ENCODE data around the gene HRK. TPM values are rescaled to one million over a fixed set of nuclear protein-coding genes. Genes with fewer than 3 reads are reported as not detected.

Gene HRK
- total RNA-seq, 1 donor from 2014 or later: 4.4 TPM

DNA sequence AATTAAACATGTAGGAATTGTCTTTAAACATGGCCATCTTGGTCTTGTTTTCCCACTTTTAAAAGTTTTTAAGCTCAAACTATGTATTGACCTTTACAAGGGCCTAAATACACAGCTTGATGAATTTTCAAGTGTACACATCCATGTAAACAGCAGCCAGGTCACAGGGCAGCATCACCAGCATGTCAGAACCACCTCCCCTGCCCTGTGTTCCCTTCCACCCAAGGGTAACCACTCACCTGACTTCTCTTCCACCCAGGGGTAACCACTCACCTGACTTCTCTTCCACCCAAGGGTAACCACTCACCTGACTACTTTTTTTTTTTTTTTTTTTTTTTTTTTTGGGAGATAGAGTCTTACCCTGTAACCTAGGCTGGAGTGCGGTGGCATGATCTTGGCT lies 34.1 kb upstream of the HRK start:
- H3K27me3 Mint-ChIP-seq (ENCODE audit: low read depth): no peaks in the 10 kb centered on the region
- peaks cover 21% of the 10 kb centered on the region for H3K36me3 Mint-ChIP-seq
- H3K9me3 Mint-ChIP-seq: peaks cover 2% of the 10 kb centered on the region
- no peak overlapping the region for H3K4me3 Mint-ChIP-seq
- TF ChIP-seq, protein P1, sequence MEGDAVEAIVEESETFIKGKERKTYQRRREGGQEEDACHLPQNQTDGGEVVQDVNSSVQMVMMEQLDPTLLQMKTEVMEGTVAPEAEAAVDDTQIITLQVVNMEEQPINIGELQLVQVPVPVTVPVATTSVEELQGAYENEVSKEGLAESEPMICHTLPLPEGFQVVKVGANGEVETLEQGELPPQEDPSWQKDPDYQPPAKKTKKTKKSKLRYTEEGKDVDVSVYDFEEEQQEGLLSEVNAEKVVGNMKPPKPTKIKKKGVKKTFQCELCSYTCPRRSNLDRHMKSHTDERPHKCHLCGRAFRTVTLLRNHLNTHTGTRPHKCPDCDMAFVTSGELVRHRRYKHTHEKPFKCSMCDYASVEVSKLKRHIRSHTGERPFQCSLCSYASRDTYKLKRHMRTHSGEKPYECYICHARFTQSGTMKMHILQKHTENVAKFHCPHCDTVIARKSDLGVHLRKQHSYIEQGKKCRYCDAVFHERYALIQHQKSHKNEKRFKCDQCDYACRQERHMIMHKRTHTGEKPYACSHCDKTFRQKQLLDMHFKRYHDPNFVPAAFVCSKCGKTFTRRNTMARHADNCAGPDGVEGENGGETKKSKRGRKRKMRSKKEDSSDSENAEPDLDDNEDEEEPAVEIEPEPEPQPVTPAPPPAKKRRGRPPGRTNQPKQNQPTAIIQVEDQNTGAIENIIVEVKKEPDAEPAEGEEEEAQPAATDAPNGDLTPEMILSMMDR (IDR thresholded peaks at IDR 0.05; ENCODE audit: unreplicated experiment): no peak
- no peak for DNase-seq (ENCODE audit: low spot score in 2 of 2, unreplicated experiment in 2 of 2)
- H3K4me1 Mint-ChIP-seq: peaks cover 29% of the 10 kb centered on the region
- H3K27ac Mint-ChIP-seq: no peak overlapping the region

DNA sequence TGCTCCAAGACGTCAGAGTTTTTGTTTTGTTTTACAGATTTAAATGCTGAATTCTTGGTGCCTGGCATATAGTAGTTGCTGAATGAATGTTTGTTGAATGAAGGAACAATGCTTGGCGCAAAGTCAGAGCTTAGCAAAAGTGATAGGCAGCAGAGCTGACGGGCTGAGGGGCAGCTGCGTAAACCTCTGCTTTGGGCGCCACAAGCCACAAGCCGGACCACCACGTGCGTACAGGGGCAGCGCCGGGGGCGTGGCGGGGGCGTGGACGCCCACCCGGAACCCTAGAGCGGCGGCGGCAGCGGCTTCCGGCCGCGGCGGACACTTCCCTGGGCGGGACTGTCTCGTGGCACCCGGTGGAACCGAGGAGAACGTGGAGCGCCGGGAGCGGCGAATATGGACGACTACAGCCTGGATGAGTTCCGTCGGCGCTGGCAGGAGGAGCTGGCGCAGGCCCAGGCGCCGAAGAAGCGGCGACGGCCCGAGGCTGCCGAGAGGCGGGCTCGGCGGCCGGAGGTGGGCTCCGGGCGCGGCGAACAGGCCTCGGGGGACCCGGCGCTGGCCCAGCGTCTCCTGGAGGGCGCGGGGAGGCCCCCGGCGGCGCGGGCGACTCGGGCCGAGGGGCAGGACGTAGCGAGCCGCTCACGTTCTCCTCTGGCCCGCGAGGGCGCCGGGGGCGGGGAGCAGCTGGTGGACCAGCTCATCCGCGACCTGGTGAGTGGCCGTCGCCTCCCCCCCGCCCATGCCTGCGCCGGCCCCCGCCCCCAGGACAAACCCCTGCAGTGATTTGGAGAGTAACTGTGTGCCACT lies 29.6 kb upstream of the HRK start, which contains the start of gene FBXW8:
Gene FBXW8 (plus strand): TSS at position 306 of the 807 bp plus-strand sequence. CDS start 88 bp downstream, at position 394.
- peak; percentile 51 to 72 for DNase-seq (ENCODE audit: low spot score in 2 of 2, unreplicated experiment in 2 of 2)
- TF ChIP-seq, protein P1 (IDR thresholded peaks at IDR 0.05; ENCODE audit: unreplicated experiment): no peak
- H3K27ac Mint-ChIP-seq: peak within 1 kb of the TSS; percentile 94

DNA sequence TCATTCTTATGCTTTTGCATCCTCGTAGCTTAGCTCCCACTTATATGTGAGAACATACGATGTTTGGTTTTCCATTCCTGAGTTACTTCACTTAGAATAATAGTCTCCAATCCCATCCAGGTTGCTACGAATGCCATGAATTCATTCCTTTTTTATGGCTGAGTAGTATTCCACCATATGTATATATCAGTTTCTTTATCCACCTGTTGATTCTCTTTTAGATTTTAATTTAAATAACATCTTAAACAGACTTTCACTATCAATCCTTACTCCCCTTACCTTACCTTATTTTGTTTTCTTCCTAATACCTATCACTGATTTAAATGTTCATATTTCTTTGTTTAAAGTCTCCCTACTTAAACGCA lies 29.0 kb upstream of the HRK start:
- TF ChIP-seq, protein P1 (IDR thresholded peaks at IDR 0.05; ENCODE audit: unreplicated experiment): no peak
- peaks cover 18% of the 10 kb centered on the region for H3K4me1 Mint-ChIP-seq
- peaks cover 8% of the 10 kb centered on the region for H3K36me3 Mint-ChIP-seq
- peak overlapping the region; percentile 81 for H3K4me3 Mint-ChIP-seq
- no peak for DNase-seq (ENCODE audit: low spot score in 2 of 2, unreplicated experiment in 2 of 2)
- H3K9me3 Mint-ChIP-seq: peaks cover 3% of the 10 kb centered on the region
- peak overlapping the region; percentile 94 for H3K27ac Mint-ChIP-seq
- H3K27me3 Mint-ChIP-seq (ENCODE audit: low read depth): peaks cover 4% of the 10 kb centered on the region

More for the DNA sequence above, 29.6 kb upstream of the HRK start, which contains the start of gene FBXW8:
- peaks cover 20% of the 10 kb centered on the region for H3K4me1 Mint-ChIP-seq
- H3K36me3 Mint-ChIP-seq: peaks cover 13% of the 10 kb centered on the region
- peak within 1 kb of the TSS; percentile 81 for H3K4me3 Mint-ChIP-seq
- H3K27me3 Mint-ChIP-seq (ENCODE audit: low read depth): peaks cover 4% of the 10 kb centered on the region
- H3K9me3 Mint-ChIP-seq: peaks cover 3% of the 10 kb centered on the region

DNA sequence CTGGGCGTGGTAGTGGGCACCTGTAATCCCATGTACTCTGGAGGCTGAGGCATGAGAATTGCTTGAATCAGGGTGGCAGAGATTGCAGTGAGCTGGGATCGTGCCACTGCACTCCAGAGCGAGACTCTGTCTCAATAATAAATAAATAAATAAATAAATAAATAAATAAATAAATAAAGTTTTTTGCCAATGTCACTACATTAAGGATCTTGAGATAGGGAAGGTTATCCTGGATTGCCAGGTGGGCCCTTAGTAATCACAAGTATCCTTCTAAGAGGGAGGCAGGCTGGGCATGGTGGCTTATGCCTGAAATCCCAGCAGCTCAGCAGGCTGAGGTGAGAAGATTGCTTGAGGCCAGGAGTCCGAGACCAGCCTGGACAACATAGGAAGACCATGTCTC lies 25.0 kb upstream of the HRK start:
- H3K9me3 Mint-ChIP-seq: peaks cover 3% of the 10 kb centered on the region
- H3K27me3 Mint-ChIP-seq (ENCODE audit: low read depth): peaks cover 18% of the 10 kb centered on the region
- TF ChIP-seq, protein P1 (IDR thresholded peaks at IDR 0.05; ENCODE audit: unreplicated experiment): no peak
- H3K4me3 Mint-ChIP-seq: no peak overlapping the region
- H3K36me3 Mint-ChIP-seq: no peaks in the 10 kb centered on the region
- no peak overlapping the region for H3K27ac Mint-ChIP-seq
- H3K4me1 Mint-ChIP-seq: peaks cover 3% of the 10 kb centered on the region
- no peak for DNase-seq (ENCODE audit: low spot score in 2 of 2, unreplicated experiment in 2 of 2)

DNA sequence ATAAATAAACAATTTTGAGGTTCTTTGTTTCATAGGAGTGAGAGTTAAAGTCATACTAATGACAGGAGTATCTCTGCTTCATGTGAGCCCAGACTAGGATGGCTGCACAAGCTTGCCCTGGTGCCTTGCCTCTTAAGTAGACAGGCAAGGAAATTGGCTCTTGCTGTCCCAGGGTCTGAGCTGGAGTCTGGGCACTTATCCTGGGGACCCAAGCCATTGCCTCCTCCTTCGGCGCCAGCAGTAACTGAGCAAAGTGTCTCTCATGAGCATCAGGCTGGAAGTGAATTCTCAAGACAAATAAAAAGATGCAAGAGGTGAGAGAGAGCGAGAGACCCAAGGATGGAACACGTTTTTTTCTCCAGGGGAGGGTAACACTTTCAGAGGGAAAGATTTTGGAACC lies 22.6 kb upstream of the HRK start:
- Mint-ChIP-seq H3K27ac (no peak overlapping the region), H3K4me1 (no peaks in the 10 kb centered on the region), H3K36me3 (no peaks in the 10 kb centered on the region), H3K9me3 (no peaks in the 10 kb centered on the region), H3K27me3 (ENCODE audit: low read depth) (peaks cover 35% of the 10 kb centered on the region), H3K4me3 (no peak overlapping the region)
- TF ChIP-seq, protein P1 (IDR thresholded peaks at IDR 0.05; ENCODE audit: unreplicated experiment): no peak
- no peak for DNase-seq (ENCODE audit: low spot score in 2 of 2, unreplicated experiment in 2 of 2)
